ENCODE data around the gene WDR87.
A peak's percentile ranks its signal among the peaks of the same experiment; 100 is the strongest.

Gene WDR87

GRCh38 chr19:37905946-37906868 is at the start of gene WDR87:
Gene WDR87, minus strand, starts transcription at chr19:37906594. Its CDS starts 8,355 bp downstream, at chr19:37898239.
- Histone ChIP-seq H3K36me3 (no peaks in the 10 kb centered on the region), H3K9ac (peak within 1 kb of the TSS; percentile 86), H3K27ac (peak within 1 kb of the TSS; percentile 74), H3K4me1 (peaks cover 45% of the 10 kb centered on the region), H3K4me2 (peak within 1 kb of the TSS; percentile 93), H3K4me3 (peak within 1 kb of the TSS; percentile 91), H4K20me1 (peaks cover 20% of the 10 kb centered on the region; the same call in 1 of the 2 replicates), H3K9me3 (no peaks in the 10 kb centered on the region), H3K27me3 (no peaks in the 10 kb centered on the region)
- TF ChIP-seq Cebpa-rat (IDR thresholded peaks at IDR 0.05), result no peak

DNA sequence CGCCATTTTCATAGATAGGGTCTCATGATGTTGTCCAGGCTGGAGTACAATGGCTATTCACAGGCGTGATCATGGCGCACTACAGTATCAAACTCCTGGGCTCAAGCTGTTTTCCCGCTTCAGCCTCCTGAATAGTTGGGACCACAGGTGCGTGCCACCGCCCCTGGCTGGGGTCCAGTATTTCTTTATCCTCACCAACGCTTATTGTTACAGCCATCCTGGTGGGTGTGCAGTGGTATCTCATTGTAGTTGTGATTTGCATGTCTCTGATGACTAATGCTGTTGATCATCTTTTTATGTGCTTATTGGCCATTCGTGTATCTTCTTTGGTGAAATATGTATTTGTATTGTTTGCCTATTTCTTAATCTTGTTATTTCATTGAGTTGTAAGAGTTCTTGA is 49.6 kb upstream of the WDR87 start:
- Histone ChIP-seq H3K4me3 (no peak overlapping the region), H3K4me2 (no peak overlapping the region), H3K9ac (no peak overlapping the region), H3K27me3 (no peaks in the 10 kb centered on the region), H3K4me1 (peaks cover 17% of the 10 kb centered on the region), H3K27ac (no peak overlapping the region), H3K36me3 (peaks cover 18% of the 10 kb centered on the region), H4K20me1 (peaks cover 14% of the 10 kb centered on the region; the same call in 1 of the 2 replicates), H3K9me3 (peaks cover 21% of the 10 kb centered on the region)
- no peak for TF ChIP-seq Cebpa-rat (IDR thresholded peaks at IDR 0.05)

DNA sequence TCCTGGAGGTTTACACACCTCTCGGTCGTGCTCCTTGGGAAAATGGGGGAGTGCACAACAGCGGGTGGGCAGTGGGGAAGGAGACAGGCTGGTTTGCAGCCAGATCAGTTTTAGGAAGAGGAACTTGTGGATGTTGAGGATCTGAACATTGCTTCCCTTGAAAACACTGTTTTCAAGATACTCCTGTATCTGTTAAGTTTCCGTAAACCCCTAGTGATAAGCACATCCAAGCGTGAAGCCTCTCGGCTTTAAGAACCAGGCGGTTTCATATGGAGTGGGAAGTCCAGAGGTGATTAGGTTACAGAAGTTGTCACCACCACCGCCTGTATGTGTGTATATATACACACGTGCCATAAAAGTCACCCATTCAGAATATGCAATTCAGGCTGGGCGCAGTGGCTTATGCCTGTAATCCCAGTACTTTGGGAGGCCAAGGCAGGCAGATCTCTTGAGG is 48.1 kb upstream of the WDR87 start:
- H3K9ac ChIP-seq, result no peak overlapping the region
- no peak overlapping the region for H3K4me2 ChIP-seq
- peaks cover 29% of the 10 kb centered on the region for H3K36me3 ChIP-seq
- H3K27ac ChIP-seq, result no peak overlapping the region
- H3K4me3 ChIP-seq, result no peak overlapping the region
- peaks cover 12% of the 10 kb centered on the region for H3K9me3 ChIP-seq
- no peak for TF ChIP-seq Cebpa-rat (IDR thresholded peaks at IDR 0.05)
- H3K27me3 ChIP-seq, result no peaks in the 10 kb centered on the region
- peaks cover 14% of the 10 kb centered on the region for H3K4me1 ChIP-seq
- H4K20me1 ChIP-seq, result peaks cover 22% of the 10 kb centered on the region; the same call in 1 of the 2 replicates

DNA sequence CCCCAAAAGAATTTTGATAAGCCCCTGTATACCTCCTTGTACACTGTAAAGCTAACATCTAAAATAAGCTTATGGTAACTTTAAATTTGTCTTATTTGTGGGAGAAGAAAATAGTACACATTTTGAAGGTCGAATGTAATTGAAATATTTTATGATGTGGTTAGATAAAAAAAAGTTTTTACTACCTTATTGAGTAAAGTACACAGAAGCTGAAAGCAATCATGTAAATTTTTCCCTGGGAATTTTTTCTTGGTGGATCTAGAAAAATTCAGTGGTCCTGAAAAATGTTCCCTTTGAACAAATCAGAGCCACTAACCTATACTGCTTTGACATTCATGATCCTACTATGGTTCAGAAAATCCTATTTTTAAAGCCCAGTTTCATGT is 47.5 kb upstream of the WDR87 start:
- H3K36me3 ChIP-seq, result peaks cover 35% of the 10 kb centered on the region
- H3K4me1 ChIP-seq, result peaks cover 9% of the 10 kb centered on the region
- peaks cover 22% of the 10 kb centered on the region; the same call in 1 of the 2 replicates for H4K20me1 ChIP-seq
- no peak for TF ChIP-seq Cebpa-rat (IDR thresholded peaks at IDR 0.05)
- no peak overlapping the region for H3K27ac ChIP-seq
- no peaks in the 10 kb centered on the region for H3K27me3 ChIP-seq
- no peak overlapping the region for H3K9ac ChIP-seq
- no peak overlapping the region for H3K4me2 ChIP-seq
- H3K9me3 ChIP-seq, result peaks cover 12% of the 10 kb centered on the region
- H3K4me3 ChIP-seq, result no peak overlapping the region

DNA sequence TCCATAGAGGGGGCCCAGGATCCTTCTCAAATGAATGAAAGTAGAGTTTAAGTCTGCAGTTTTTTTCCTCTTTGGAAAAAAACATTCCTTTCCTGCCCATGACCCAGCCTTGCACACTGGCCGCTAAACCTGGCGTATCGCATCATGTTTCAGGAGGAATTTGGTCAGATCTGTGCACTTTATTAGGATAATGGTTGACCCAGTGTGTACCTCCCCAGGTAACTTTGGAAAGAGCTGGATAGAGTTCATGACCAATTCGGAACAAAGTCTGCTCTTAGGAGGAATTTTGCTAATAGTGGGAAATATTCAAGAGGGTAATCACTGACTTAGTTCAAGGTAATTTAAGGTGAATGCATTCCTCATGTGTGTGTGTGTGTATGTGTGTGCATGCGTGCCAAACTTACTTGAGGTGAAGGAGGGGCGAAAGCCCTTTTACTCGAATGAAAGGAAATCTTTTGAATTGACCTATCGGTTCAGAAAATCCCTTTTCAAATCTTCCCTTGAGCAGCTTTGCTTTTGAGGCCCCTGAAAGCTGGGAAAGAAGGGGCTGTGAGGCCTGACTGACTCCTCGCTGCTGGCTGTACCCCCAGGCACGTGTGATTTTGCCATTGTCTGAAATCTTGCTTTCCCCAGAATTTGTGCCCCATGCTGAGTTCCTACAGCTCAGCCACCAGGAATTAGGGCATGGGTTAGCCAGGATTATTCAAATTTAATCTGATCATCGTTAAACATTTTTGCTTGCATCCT is 47.0 kb upstream of the WDR87 start:
- Histone ChIP-seq H3K4me1 (0 out of 2 replicates have a peak, but pooled peaks cover 7% of the 10 kb centered on the region), H3K9me3 (peaks cover 12% of the 10 kb centered on the region), H3K36me3 (peaks cover 41% of the 10 kb centered on the region), H3K4me3 (no peak overlapping the region), H3K4me2 (no peak overlapping the region), H4K20me1 (peaks cover 26% of the 10 kb centered on the region), H3K27me3 (no peaks in the 10 kb centered on the region), H3K9ac (no peak overlapping the region), H3K27ac (no peak overlapping the region)
- no peak for TF ChIP-seq Cebpa-rat (IDR thresholded peaks at IDR 0.05)

DNA sequence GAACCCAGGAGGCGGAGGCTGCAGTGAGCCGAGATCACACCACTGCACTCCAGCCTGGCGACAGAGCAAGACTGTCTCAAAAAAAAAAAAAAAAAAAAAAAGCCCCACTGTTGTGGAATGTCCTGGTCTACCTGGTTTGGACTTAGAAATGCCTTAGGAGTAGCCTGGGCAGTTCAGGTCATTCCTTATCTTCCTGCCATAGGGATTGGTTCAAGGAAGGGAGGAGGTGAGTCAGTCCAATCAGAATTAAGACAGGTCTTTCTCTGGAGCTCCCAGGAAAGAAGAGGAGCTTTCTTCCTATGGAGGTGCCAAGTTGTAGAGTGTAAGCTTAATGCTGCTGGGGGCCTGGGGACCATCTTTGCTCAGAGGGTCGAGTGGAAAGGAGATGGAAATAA is 45.4 kb upstream of the WDR87 start:
- no peaks in the 10 kb centered on the region for H3K9me3 ChIP-seq
- no peak overlapping the region for H3K9ac ChIP-seq
- H4K20me1 ChIP-seq, result peaks cover 34% of the 10 kb centered on the region
- no peaks in the 10 kb centered on the region for H3K27me3 ChIP-seq
- no peak overlapping the region for H3K27ac ChIP-seq
- H3K4me3 ChIP-seq, result no peak overlapping the region
- no peak for TF ChIP-seq Cebpa-rat (IDR thresholded peaks at IDR 0.05)
- 0 out of 2 replicates have a peak, but pooled peaks cover 7% of the 10 kb centered on the region for H3K4me1 ChIP-seq
- no peak overlapping the region for H3K4me2 ChIP-seq
- H3K36me3 ChIP-seq, result peaks cover 33% of the 10 kb centered on the region; the same call in 1 of the 2 replicates

DNA sequence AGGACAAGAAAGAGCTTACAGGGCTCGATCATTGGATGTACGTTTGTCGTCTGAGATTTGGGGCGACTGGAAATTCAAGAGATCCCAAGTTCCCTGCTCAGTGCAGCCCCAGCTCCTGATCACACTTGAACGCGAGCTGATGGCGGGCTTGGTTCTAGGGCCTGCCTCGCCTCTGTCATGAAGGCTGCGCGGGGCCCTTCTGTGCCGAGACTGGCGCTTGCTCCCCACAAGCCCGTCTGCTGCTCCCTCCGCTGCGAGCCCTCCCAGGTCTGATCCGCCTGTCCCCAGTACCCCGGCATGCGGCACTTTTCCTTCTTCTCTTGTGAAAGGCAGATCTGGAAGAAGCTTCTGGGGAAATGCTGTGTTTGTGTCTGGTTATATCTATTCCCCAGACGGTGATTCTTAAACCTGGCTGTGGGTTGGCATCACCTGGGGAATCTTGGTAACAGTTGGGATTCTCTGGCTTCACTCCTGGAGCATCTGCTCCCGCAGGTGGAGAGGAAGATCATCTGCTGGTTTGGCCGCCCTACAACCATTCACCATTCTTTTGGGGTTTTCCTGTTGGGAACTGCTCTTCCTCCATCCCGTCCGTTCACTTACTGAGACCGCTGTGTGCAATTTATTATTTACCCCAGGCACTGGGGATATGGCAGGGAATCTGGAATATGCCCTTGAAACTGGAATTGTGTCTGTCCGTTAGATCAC is 44.2 kb upstream of the WDR87 start:
- H3K4me1 ChIP-seq, result 0 out of 2 replicates have a peak, but pooled peaks cover 7% of the 10 kb centered on the region
- no peak overlapping the region for H3K27ac ChIP-seq
- no peak for TF ChIP-seq Cebpa-rat (IDR thresholded peaks at IDR 0.05)

GRCh38 chr19:37948362-37948761 is 42.0 kb upstream of the WDR87 start:
- Histone ChIP-seq H3K4me3 (no peak overlapping the region), H3K27ac (no peak overlapping the region), H3K4me2 (no peak overlapping the region), H3K27me3 (no peaks in the 10 kb centered on the region), H3K9me3 (no peaks in the 10 kb centered on the region), H4K20me1 (peaks cover 43% of the 10 kb centered on the region), H3K36me3 (peaks cover 31% of the 10 kb centered on the region; the same call in 1 of the 2 replicates), H3K4me1 (0 out of 2 replicates have a peak, but pooled peaks cover 7% of the 10 kb centered on the region), H3K9ac (no peak overlapping the region)
- no peak for TF ChIP-seq Cebpa-rat (IDR thresholded peaks at IDR 0.05)

More for the DNA sequence above, 44.2 kb upstream of the WDR87 start:
- Histone ChIP-seq H3K36me3 (peaks cover 29% of the 10 kb centered on the region; the same call in 1 of the 2 replicates), H3K9me3 (no peaks in the 10 kb centered on the region), H3K4me2 (no peak overlapping the region), H3K27me3 (no peaks in the 10 kb centered on the region), H3K4me3 (no peak overlapping the region), H3K9ac (no peak overlapping the region), H4K20me1 (peaks cover 34% of the 10 kb centered on the region)

- no peaks in the 10 kb centered on the region for H3K27me3 ChIP-seq
- H3K4me2 ChIP-seq, result no peak overlapping the region
- H3K4me3 ChIP-seq, result no peak overlapping the region
- no peak for TF ChIP-seq Cebpa-rat (IDR thresholded peaks at IDR 0.05)
- no peak overlapping the region for H3K27ac ChIP-seq
- H3K9me3 ChIP-seq, result no peaks in the 10 kb centered on the region
- no peak overlapping the region for H3K9ac ChIP-seq
- H3K36me3 ChIP-seq, result peaks cover 37% of the 10 kb centered on the region; the same call in 1 of the 2 replicates
- H3K4me1 ChIP-seq, result 0 out of 2 replicates have a peak, but pooled peaks cover 7% of the 10 kb centered on the region
- peaks cover 46% of the 10 kb centered on the region for H4K20me1 ChIP-seq
These were observed 41.4 kb upstream of the WDR87 start for GRCh38 chr19:37947778-37948177.
